CD4-positive, alpha-beta T cell (primary cell): ENCODE measurements around the gene ZFP92. TPM values are rescaled to one million over a fixed set of nuclear protein-coding genes. Genes with fewer than 3 reads are reported as not detected.

ENCODE experiments used
- ATAC-seq: fragments of 200-7000 bp; cut with Tn5 transposase; one replicate; pipeline ENCODE4 v1.10.0; 2022; ENCODE audit warnings: mild to moderate bottlenecking; ENCODE audit not compliant: poor library complexity
- CTCF ChIA-PET: fragments of 350-600 bp; sonication (Branson Sonifier 250); formaldehyde crosslinking; loops from one replicate; lab custom pipeline; 2021; ENCODE audit warnings: antibody characterized with exemption, inconsistent platforms; lab: Charles Lee
- POLR2A ChIA-PET: fragments of 350-600 bp; sonication (Branson Sonifier 250); formaldehyde crosslinking; loops from one replicate; lab custom pipeline; 2021; ENCODE audit warnings: antibody characterized with exemption, inconsistent platforms; lab: Charles Lee
- DNase-seq, 14 experiments: peaks; one replicate each; pipeline ENCODE4 v3.0.0-alpha.2; 2013 to 2020; ENCODE audit warnings: mixed read lengths in 2 of 14
- H3K27ac ChIP-seq, 2 donors: one replicate each; pipeline versions ENCODE4 v1.5.1 to v1.7.0; 2013; ENCODE audit warnings: low read length in 2 of 2, low read depth in 1 of 2, mild to moderate bottlenecking in 1 of 2
- H3K27me3 ChIP-seq, 2 experiments: 1 replicate in 1 of 2; 2 replicates in 1 of 2; pipeline versions ENCODE4 v1.6.1 to v1.7.0; 2013; ENCODE audit warnings: low read length in 2 of 2, control low read depth in 1 of 2, mild to moderate bottlenecking in 1 of 2, moderate library complexity in 1 of 2; ENCODE audit not compliant: insufficient read depth in 2 of 2, control insufficient read depth in 1 of 2
- H3K36me3 ChIP-seq: one replicate; pipeline ENCODE4 v1.6.1; 2013; ENCODE audit warnings: low read length, control low read depth; ENCODE audit not compliant: insufficient read depth
- H3K4me1 ChIP-seq: one replicate; pipeline ENCODE4 v1.6.1; 2013; ENCODE audit warnings: low read length, control low read depth; ENCODE audit not compliant: insufficient read depth
- H3K4me3 ChIP-seq: one replicate; pipeline ENCODE4 v1.5.1; 2013; ENCODE audit warnings: mild to moderate bottlenecking, low read length, moderate library complexity
- H3K9me3 ChIP-seq, 2 experiments: 1 replicate in 1 of 2; 2 replicates in 1 of 2; pipeline versions ENCODE4 v1.6.1 to v1.7.0; 2013; ENCODE audit warnings: low read length in 2 of 2, mild to moderate bottlenecking in 2 of 2, control low read depth in 1 of 2, moderate library complexity in 1 of 2; ENCODE audit not compliant: control insufficient read depth in 1 of 2, insufficient read depth in 1 of 2
- H3K27ac Mint-ChIP-seq: one replicate; pipeline ENCODE4 v1.8.0; 2020; ENCODE audit warnings: mixed read lengths
- H3K27me3 Mint-ChIP-seq: one replicate; pipeline ENCODE4 v1.8.0; 2021; ENCODE audit warnings: mixed read lengths
- H3K36me3 Mint-ChIP-seq: one replicate; pipeline ENCODE4 v1.8.0; 2021; ENCODE audit warnings: low read depth, mixed read lengths
- H3K4me1 Mint-ChIP-seq: one replicate; pipeline ENCODE4 v1.8.0; 2021; ENCODE audit warnings: low read depth, mixed read lengths
- H3K4me3 Mint-ChIP-seq: one replicate; pipeline ENCODE4 v1.8.0; 2020; ENCODE audit warnings: mild to moderate bottlenecking, mixed read lengths
- H3K9me3 Mint-ChIP-seq: one replicate; pipeline ENCODE4 v1.8.0; 2020; ENCODE audit warnings: mixed read lengths
- CTCF ChIP-seq: fragments of 200-600 bp; IDR thresholded peaks from one replicate; pipeline ENCODE4 v1.8.0; 2022; ENCODE audit warnings: antibody characterized with exemption, mild to moderate bottlenecking
- intact Hi-C, 2 experiments: fragments of 100-400 bp; cut with DNase I in 1 of 2; cut with micrococcal nuclease in 1 of 2; formaldehyde crosslinking; loops; one replicate each; pipeline versions ENCODE4 v1.15.1 to v1.9.0; 2023 to 2025; cut with DNase I, micrococcal nuclease
- total RNA-seq, 174 experiments: library from RNA in 2 of 174; stranded (reverse) in 2 of 174; gene quantifications; one replicate each; pipeline ENCODE4 v1.2.3 and lab custom pipeline; 2021 to 2026

The ZFP92 gene
- total RNA-seq, 2 experiments from 2014 or later: 0.08 to 0.11 TPM

DNA sequence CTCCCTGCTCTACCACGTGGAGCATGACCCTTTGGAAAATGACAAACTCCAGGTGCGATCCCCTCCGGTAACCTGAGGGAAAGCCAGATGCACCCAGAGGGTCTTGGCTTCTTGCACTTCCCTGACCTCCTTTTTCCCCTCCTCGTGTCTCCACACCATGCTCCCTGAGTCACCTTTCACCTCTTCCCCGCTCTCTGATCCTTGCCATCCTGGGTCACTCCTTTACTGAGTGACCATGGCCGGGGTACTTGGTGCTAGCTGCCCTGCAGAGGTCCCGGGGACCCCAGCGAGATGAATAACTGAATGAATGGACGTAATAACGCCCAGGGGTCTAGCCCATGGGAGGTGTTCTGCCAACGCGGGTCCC, 401 bp upstream of the ZFP92 start:
- Histone ChIP-seq H3K9me3 (no peaks in the 10 kb centered on the region), H3K27ac (no peak overlapping the region), H3K36me3 (no peaks in the 10 kb centered on the region), H3K4me3 (peak overlapping the region; percentile 45), H3K4me1 (peaks cover 15% of the 10 kb centered on the region), H3K27me3 (no peaks in the 10 kb centered on the region)
- intact Hi-C loops: no loop called here
- H3K27ac Mint-ChIP-seq: no peak overlapping the region
- CTCF ChIA-PET: no interaction called here
- ATAC-seq (no peak), DNase-seq (no peak)
- H3K4me1 Mint-ChIP-seq: peaks cover 7% of the 10 kb centered on the region
- peaks cover 6% of the 10 kb centered on the region for H3K27me3 Mint-ChIP-seq
- no peaks in the 10 kb centered on the region for H3K36me3 Mint-ChIP-seq
- TF ChIP-seq CTCF: no peak
- no peaks in the 10 kb centered on the region for H3K9me3 Mint-ChIP-seq
- peak overlapping the region; percentile 38 for H3K4me3 Mint-ChIP-seq
- POLR2A ChIA-PET: no interaction called here

GRCh38 chrX:153411988-153412574, 809 bp downstream of the ZFP92 start:
- H3K27ac ChIP-seq: no peak overlapping the region
- no peak for TF ChIP-seq CTCF
- POLR2A ChIA-PET: no interaction called here
- peaks cover 7% of the 10 kb centered on the region for H3K4me1 Mint-ChIP-seq
- H3K27ac Mint-ChIP-seq: no peak overlapping the region
- peak overlapping the region; percentile 65 for H3K4me3 Mint-ChIP-seq
- intact Hi-C loops: no loop called here
- H3K4me3 ChIP-seq: peak overlapping the region; percentile 45
- no peaks in the 10 kb centered on the region for H3K36me3 Mint-ChIP-seq
- no peaks in the 10 kb centered on the region for H3K9me3 ChIP-seq
- peaks cover 15% of the 10 kb centered on the region for H3K4me1 ChIP-seq
- ATAC-seq (no peak), DNase-seq (no peak)
- CTCF ChIA-PET: no interaction called here
- no peaks in the 10 kb centered on the region for H3K36me3 ChIP-seq
- H3K27me3 ChIP-seq: no peaks in the 10 kb centered on the region
- peaks cover 6% of the 10 kb centered on the region for H3K27me3 Mint-ChIP-seq
- no peaks in the 10 kb centered on the region for H3K9me3 Mint-ChIP-seq

GRCh38 chrX:153412746-153413720, 1.8 kb downstream of the ZFP92 start:
- Mint-ChIP-seq H3K36me3 (no peaks in the 10 kb centered on the region), H3K27me3 (peaks cover 6% of the 10 kb centered on the region), H3K4me1 (peaks cover 7% of the 10 kb centered on the region), H3K27ac (no peak overlapping the region), H3K4me3 (no peak overlapping the region), H3K9me3 (no peaks in the 10 kb centered on the region)
- no peak overlapping the region for H3K27ac ChIP-seq
- ChIA-PET POLR2A (no interaction called here), CTCF (no interaction called here)
- peaks cover 15% of the 10 kb centered on the region for H3K4me1 ChIP-seq
- H3K4me3 ChIP-seq: no peak overlapping the region
- H3K9me3 ChIP-seq: no peaks in the 10 kb centered on the region
- no peaks in the 10 kb centered on the region for H3K36me3 ChIP-seq
- no peak for ATAC-seq
- TF ChIP-seq CTCF: no peak
- no peaks in the 10 kb centered on the region for H3K27me3 ChIP-seq
- no peak for DNase-seq
- intact Hi-C loops: no loop called here
